ENCODE measurements around the gene RPL18. TPM values are rescaled to one million over a fixed set of nuclear protein-coding genes. Genes with fewer than 3 reads are reported as not detected.

RPL18 gene
- total and polyA plus RNA-seq, 9 of the 15 experiments (the other 6 are each of a cell fraction or from before 2014, with no cell fraction given), result 312 to 2,635 (median 1,653) TPM

DNA sequence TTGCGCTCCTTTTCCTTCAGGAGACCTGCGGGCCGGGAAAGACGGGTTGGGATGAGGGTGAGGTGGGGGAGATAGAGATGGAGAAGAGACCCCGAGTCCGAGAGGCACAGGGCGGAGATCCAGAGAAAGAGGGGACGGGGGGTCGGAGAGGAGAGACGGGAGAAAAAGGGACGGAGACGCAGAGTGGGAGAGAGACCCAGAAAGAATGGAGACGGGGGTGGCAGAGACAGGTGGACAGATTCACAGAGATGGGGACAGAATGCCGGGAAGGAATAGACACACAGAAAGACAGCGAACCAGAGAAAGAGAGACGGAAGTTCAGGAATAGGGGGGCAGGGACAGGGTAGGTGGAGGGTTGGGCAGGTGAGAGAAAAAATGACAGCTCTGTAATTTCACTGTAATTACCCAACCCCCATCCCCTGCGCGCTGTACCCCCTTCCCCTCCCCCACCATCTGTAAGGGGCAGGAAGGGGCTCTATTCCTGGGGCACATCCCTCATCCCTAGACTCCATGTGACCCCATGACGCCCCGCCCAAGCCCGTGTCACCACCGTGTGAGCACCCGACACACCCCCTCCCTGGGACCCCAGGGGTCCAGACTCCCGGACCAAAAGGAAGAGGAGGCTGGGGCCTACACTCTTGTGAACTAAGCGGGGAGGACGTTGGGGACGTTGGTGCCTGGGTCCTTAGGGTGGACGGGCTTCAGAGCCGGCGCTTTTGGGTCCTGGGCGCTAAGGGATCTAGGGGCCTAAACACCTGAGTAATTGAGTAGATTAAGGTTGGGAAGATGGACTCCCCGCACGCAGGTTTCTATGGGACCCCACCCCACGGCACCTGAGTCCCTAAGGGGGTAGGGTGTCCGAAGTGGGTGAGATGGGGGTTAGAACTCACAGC is 17.2 kb upstream of the RPL18 start:
- CTCF ChIA-PET (ENCODE audit: low intra/inter-chr PET ratio), result no interaction called here
- TF ChIP-seq ARHGAP35 (IDR thresholded peaks at IDR 0.05; ENCODE audit: partially characterized antibody), result no peak
- 0 out of 4 replicates have a peak, but pooled peaks of 1 of the 2 experiments have one; percentile 13 for TF ChIP-seq KDM1A (IDR thresholded peaks at IDR 0.05)
- 0 out of 2 replicates have a peak, but pooled peaks have one; percentile 35 for TF ChIP-seq SMARCE1 (IDR thresholded peaks at IDR 0.05)
- no peak for TF ChIP-seq C11orf30 (IDR thresholded peaks at IDR 0.05; ENCODE audit: low read depth)
- no peak for TF ChIP-seq NFXL1 (CRISPR knock-in tag; IDR thresholded peaks at IDR 0.05)
- TF ChIP-seq KAT7 (CRISPR knock-in tag; IDR thresholded peaks at IDR 0.05; ENCODE audit: borderline replicate concordance), result no peak
- TF ChIP-seq MXI1 (IDR thresholded peaks at IDR 0.05; ENCODE audit: low read depth, low read length), result no peak
- peak; percentile 64 for TF ChIP-seq ZBTB40 (IDR thresholded peaks at IDR 0.05)
- TF ChIP-seq ZBTB40 (CRISPR knock-in tag; IDR thresholded peaks at IDR 0.05), result no peak
- TF ChIP-seq TAF15 (IDR thresholded peaks at IDR 0.05; ENCODE audit: low read depth, low read length), result no peak
- no peak for TF ChIP-seq ATF2 (CRISPR knock-in tag; IDR thresholded peaks at IDR 0.05)
- peak; percentile 35; the same call in 1 of the 2 replicates for TF ChIP-seq ZNF316 (IDR thresholded peaks at IDR 0.05)

More for the DNA sequence above, 17.2 kb upstream of the RPL18 start:
- H3K4me1 ChIP-seq (replicated peaks in 1 of 2; ENCODE audit: control insufficient read depth in 2 of 2, insufficient read depth in 2 of 2, low read length in 2 of 2), result peaks cover 47 to 77% of the 10 kb centered on the region in 2 experiments
- H3K4me3 ChIP-seq, result peak overlapping the region; percentile 51
- intact Hi-C loops (cut with micrococcal nuclease) (no loop called here), in situ Hi-C loops (cut with MboI) (no loop called here)
- H4K20me1 ChIP-seq (replicated peaks; ENCODE audit: control insufficient read depth, insufficient read depth, low read length), result 0 out of 2 replicates have a peak, but pooled peaks cover 4% of the 10 kb centered on the region
- H2AFZ ChIP-seq (ENCODE audit: low read depth, low read length), result 0 out of 2 replicates have a peak overlapping the region, but pooled peaks have one; percentile 56
- POLR2A ChIA-PET, result interaction anchor here (0.6 to 1.9 kb wide), 5 partner anchors 11 to 141 kb away, joined by 3 to 9 read pairs (median 3); partner anchors contain the start of genes RPL18 and SPHK2
- peaks cover 4% of the 10 kb centered on the region for H3K9me1 ChIP-seq (ENCODE audit: control insufficient read depth, insufficient read depth, low read length)
- H3K79me2 ChIP-seq (ENCODE audit: control insufficient read depth, insufficient read depth, low read length), result peaks cover 27% of the 10 kb centered on the region; the same call in 2 of the 3 replicates
- no peaks in the 10 kb centered on the region; the same call in 2 of the 3 replicates for H3K36me3 ChIP-seq (ENCODE audit: control insufficient read depth, insufficient read depth, low read length)
- no peak for DNase-seq (ENCODE audit: extremely low read depth in 1 of 4, low spot score in 3 of 4)
- FAIRE-seq, result no peak
- no peaks in the 10 kb centered on the region for H3K9me3 ChIP-seq (replicated peaks; ENCODE audit: control insufficient read depth, insufficient read depth, low read depth, low read length)
- BruUV-seq (replicated peaks), result no TSS peak
- peak overlapping the region; percentile 56; the same call in 1 of the 3 replicates for H3K27ac ChIP-seq (ENCODE audit: extremely low read depth, low read depth, low read length)
- WGBS (ENCODE audit: insufficient coverage, low coverage, missing lambda C conversion rate), result 3% methylated on average over 25 of the region's 35 CpGs
- H3K27me3 ChIP-seq (ENCODE audit: control insufficient read depth in 2 of 2, insufficient read depth in 2 of 2, low read length in 2 of 2), result no peaks in the 10 kb centered on the region
- ATAC-seq, result no peak
- H3K4me2 ChIP-seq (ENCODE audit: insufficient read depth, low read length), result peak overlapping the region; percentile 100
- peak overlapping the region; percentile 56 to 90; a peak in 3 of 4 replicates for H3K9ac ChIP-seq (ENCODE audit: insufficient read depth in 1 of 2, low read depth in 2 of 2, low read length in 2 of 2)

Measured in K562 (cell line).